A673 (cell line): ENCODE data around the gene OLA1. TPM values are rescaled to one million over a fixed set of nuclear protein-coding genes. Genes with fewer than 3 reads are reported as not detected.

Experiments
- BruUV-seq: library from RNA; stranded (reverse); fragments of 400-500 nt; replicated peaks from 2 replicates; lab custom pipeline; 2021; lab: Mats Ljungman, UMichigan
- CTCF ChIA-PET: fragments of 300-600 bp; sonication (Branson Sonifier 250); formaldehyde crosslinking; loops from one replicate; lab custom pipeline; 2022; ENCODE audit warnings: antibody characterized with exemption; lab: Charles Lee
- POLR2A ChIA-PET: fragments of 300-600 bp; sonication (Branson Sonifier 250); formaldehyde crosslinking; loops from one replicate; lab custom pipeline; 2022; ENCODE audit warnings: antibody characterized with exemption; ENCODE audit not compliant: low non-redundant PET; lab: Charles Lee
- DNase-seq: peaks from one replicate; pipeline ENCODE4 v3.0.0-alpha.2; 2015; ENCODE audit warnings: low spot score
- H3K27ac ChIP-seq: fragments of 200-600 bp; sonication (generic); 2 replicates; pipeline ENCODE4 v1.5.1; 2016; ENCODE audit warnings: mixed run types, low read depth, mild to moderate bottlenecking, mixed read lengths, antibody characterized with exemption, low read length; ENCODE audit not compliant: poor library complexity, severe bottlenecking
- H3K27me3 ChIP-seq: fragments of 200-600 bp; sonication (generic); replicated peaks from 2 replicates; pipeline ENCODE4 v1.6.1; 2017; ENCODE audit warnings: mixed run types, low read depth, mild to moderate bottlenecking, mixed read lengths, antibody characterized with exemption, low read length; ENCODE audit not compliant: insufficient read depth, poor library complexity
- H3K36me3 ChIP-seq: fragments of 200-600 bp; sonication (generic); 2 replicates; pipeline ENCODE4 v1.6.1; 2016; ENCODE audit warnings: mixed run types, mild to moderate bottlenecking, mixed read lengths, antibody characterized with exemption, low read length; ENCODE audit not compliant: insufficient read depth, poor library complexity, severe bottlenecking
- H3K4me1 ChIP-seq: fragments of 200-600 bp; sonication (generic); 2 replicates; pipeline ENCODE4 v1.6.1; 2017; ENCODE audit warnings: mixed run types, mild to moderate bottlenecking, mixed read lengths, antibody characterized with exemption, low read length; ENCODE audit not compliant: insufficient read depth, poor library complexity, severe bottlenecking
- H3K4me3 ChIP-seq: fragments of 200-600 bp; sonication (generic); 2 replicates; pipeline ENCODE4 v1.5.1; 2016; ENCODE audit warnings: low read depth, mixed run types, mild to moderate bottlenecking, mixed read lengths, low read length; ENCODE audit not compliant: poor library complexity, severe bottlenecking
- H3K9me3 ChIP-seq: fragments of 200-600 bp; sonication (generic); 2 replicates; pipeline ENCODE4 v1.6.1; 2016; ENCODE audit warnings: mixed run types, low read depth, mild to moderate bottlenecking, mixed read lengths, antibody characterized with exemption, low read length; ENCODE audit not compliant: poor library complexity, severe bottlenecking
- CTCF ChIP-seq: fragments of 300-800, 200-600 bp; sonication (generic); conservative IDR thresholded peaks from 2 replicates; pipeline ENCODE4 v1.5.1; 2017; ENCODE audit warnings: low read depth, mild to moderate bottlenecking, antibody characterized with exemption, low read length, moderate library complexity, mixed read lengths
- EZH2 ChIP-seq: fragments of 200-600 bp; sonication (generic); IDR thresholded peaks from 2 replicates; pipeline ENCODE4 v1.6.1; 2017; ENCODE audit warnings: borderline replicate concordance, low read depth, mild to moderate bottlenecking, mixed read lengths, antibody characterized with exemption, low read length; ENCODE audit not compliant: poor library complexity, severe bottlenecking
- intact Hi-C: fragments of 100-400 bp; cut with micrococcal nuclease; formaldehyde crosslinking; loops from one replicate; pipeline ENCODE4 v1.10.0; 2022; ENCODE audit not compliant: unreplicated experiment
- total RNA-seq: library from RNA; stranded (reverse); gene quantifications from 2 replicates; pipeline ENCODE4 v1.2.3, GENCODE V29; 2021

The OLA1 gene
- total RNA-seq, 1 experiment from 2014 or later = 174 TPM

GRCh38 chr2:174112073-174112472, 136.3 kb downstream of the OLA1 start:
- no peak for DNase-seq
- intact Hi-C loops = no loop called here
- Histone ChIP-seq H3K4me1 (no peaks in the 10 kb centered on the region), H3K27ac (no peak overlapping the region), H3K4me3 (no peak overlapping the region), H3K36me3 (no peaks in the 10 kb centered on the region), H3K9me3 (no peaks in the 10 kb centered on the region), H3K27me3 (no peaks in the 10 kb centered on the region)
- POLR2A ChIA-PET = no interaction called here
- no peak for TF ChIP-seq EZH2
- TF ChIP-seq CTCF = no peak
- CTCF ChIA-PET = no interaction called here
- BruUV-seq = no TSS peak

- DNase-seq = no peak
- Histone ChIP-seq H3K4me1 (no peaks in the 10 kb centered on the region), H3K9me3 (no peaks in the 10 kb centered on the region), H3K27ac (no peak overlapping the region), H3K27me3 (no peaks in the 10 kb centered on the region), H3K4me3 (no peak overlapping the region), H3K36me3 (no peaks in the 10 kb centered on the region)
- ChIA-PET CTCF (no interaction called here), POLR2A (no interaction called here)
- BruUV-seq = no TSS peak
- intact Hi-C loops = no loop called here
- TF ChIP-seq CTCF = no peak
Observed at GRCh38 chr2:174108579-174108978, 139.8 kb downstream of the OLA1 start.

- H3K9me3 ChIP-seq = no peaks in the 10 kb centered on the region
- H3K4me1 ChIP-seq = no peaks in the 10 kb centered on the region
- CTCF ChIA-PET = no interaction called here
- H3K27me3 ChIP-seq = no peaks in the 10 kb centered on the region
- no peak for TF ChIP-seq CTCF
- TF ChIP-seq EZH2 = no peak
- intact Hi-C loops = no loop called here
- no peaks in the 10 kb centered on the region for H3K36me3 ChIP-seq
- H3K4me3 ChIP-seq = no peak overlapping the region
- no peak overlapping the region for H3K27ac ChIP-seq
- no peak for DNase-seq
- POLR2A ChIA-PET = no interaction called here
- no TSS peak for BruUV-seq
Observed at GRCh38 chr2:174106736-174107135, 141.6 kb downstream of the OLA1 start.
